ENCODE data around the gene NFILZ. TPM values are rescaled to one million over a fixed set of nuclear protein-coding genes. Genes with fewer than 3 reads are reported as not detected.

Gene NFILZ
- total and polyA plus RNA-seq, 5 donors, result not detected

DNA sequence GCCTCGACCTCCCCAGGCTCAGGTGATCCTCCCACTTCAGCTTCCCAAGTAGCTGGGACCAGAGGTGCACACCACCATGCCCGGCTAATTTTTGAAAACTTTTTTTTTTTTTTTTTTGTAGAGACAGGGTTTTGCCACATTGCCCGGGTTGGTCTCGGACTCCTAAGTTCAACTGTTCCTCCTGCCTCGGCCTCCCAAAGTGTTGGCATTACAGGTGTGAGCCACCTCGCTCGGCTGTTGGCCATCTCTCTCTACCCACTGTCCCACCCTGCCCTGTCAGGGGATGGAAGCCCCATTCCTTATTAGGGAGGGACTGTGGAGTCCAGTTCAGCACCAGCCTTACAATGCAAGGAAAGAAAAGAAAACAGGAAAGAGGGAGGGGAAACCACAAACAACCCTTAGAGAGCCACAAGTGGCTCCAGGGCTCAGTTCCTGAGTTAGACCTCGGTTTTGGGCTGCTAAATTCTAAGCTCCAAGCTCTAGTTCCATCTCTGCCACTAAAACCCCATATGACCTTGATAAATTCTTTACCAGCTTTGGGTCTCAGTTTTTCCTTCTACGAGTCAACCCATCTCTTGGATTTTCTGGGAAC, 36.5 kb downstream of the NFILZ start:
- DNase-seq (no peak), ATAC-seq (no peak)
- Histone ChIP-seq H3K9me3 (ENCODE audit: control insufficient read depth, low read length) (no peaks in the 10 kb centered on the region), H3K27me3 (ENCODE audit: control insufficient read depth, insufficient read depth) (no peaks in the 10 kb centered on the region), H3K4me1 (ENCODE audit: control insufficient read depth, insufficient read depth, low read length) (no peaks in the 10 kb centered on the region), H3K27ac (ENCODE audit: low read length) (no peak overlapping the region), H3K4me3 (ENCODE audit: low read length) (no peak overlapping the region)
- WGBS, result 76% methylated on average over 9 of the region's 9 CpGs
- intact Hi-C loops (cut with DNase I), result no loop called here

- WGBS, result 78% methylated on average over 6 of the region's 6 CpGs
- Histone ChIP-seq H3K4me3 (ENCODE audit: low read length) (no peak overlapping the region), H3K27ac (ENCODE audit: low read length) (no peak overlapping the region), H3K9me3 (ENCODE audit: control insufficient read depth, low read length) (no peaks in the 10 kb centered on the region), H3K27me3 (ENCODE audit: control insufficient read depth, insufficient read depth) (no peaks in the 10 kb centered on the region), H3K4me1 (ENCODE audit: control insufficient read depth, insufficient read depth, low read length) (no peaks in the 10 kb centered on the region)
- no peak for DNase-seq
- intact Hi-C loops (cut with DNase I), result no loop called here
- no peak for ATAC-seq
Observed at GRCh38 chr19:8673276-8673891, 43.0 kb downstream of the NFILZ start.

DNA sequence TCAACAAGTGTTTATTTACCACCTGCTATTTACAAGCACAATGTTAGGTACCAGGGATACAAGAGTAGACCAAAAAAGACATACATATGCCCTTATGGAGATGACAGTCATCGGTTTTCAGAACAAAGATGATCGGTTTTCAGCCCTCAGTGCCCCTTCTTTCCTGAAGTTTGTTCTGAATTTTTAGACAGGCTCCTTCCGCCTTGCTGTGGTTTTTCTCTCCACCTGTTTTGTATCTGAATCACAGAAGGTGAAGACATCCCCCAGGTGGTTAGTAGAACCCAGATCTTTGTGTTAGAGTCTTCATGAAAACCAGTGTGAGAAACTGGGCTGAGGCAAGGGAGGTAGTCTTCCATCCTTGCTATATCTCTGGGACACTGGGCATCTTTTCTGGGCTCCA, 44.6 kb downstream of the NFILZ start:
- no peak for ATAC-seq
- DNase-seq, result no peak
- WGBS, result 81% methylated on average over 3 of the region's 3 CpGs

GRCh38 chr19:8678244-8678807, 47.9 kb downstream of the NFILZ start:
- Histone ChIP-seq H3K4me3 (ENCODE audit: low read length) (no peak overlapping the region), H3K27ac (ENCODE audit: low read length) (no peak overlapping the region), H3K4me1 (ENCODE audit: control insufficient read depth, insufficient read depth, low read length) (no peaks in the 10 kb centered on the region), H3K9me3 (ENCODE audit: control insufficient read depth, low read length) (no peaks in the 10 kb centered on the region), H3K27me3 (ENCODE audit: control insufficient read depth, insufficient read depth) (no peaks in the 10 kb centered on the region)
- intact Hi-C loops (cut with DNase I), result no loop called here
- no peak for DNase-seq
- ATAC-seq, result no peak

More for the DNA sequence above, 44.6 kb downstream of the NFILZ start:
- intact Hi-C loops (cut with DNase I), result no loop called here
- no peaks in the 10 kb centered on the region for H3K4me1 ChIP-seq (ENCODE audit: control insufficient read depth, insufficient read depth, low read length)
- no peak overlapping the region for H3K4me3 ChIP-seq (ENCODE audit: low read length)
- no peaks in the 10 kb centered on the region for H3K9me3 ChIP-seq (ENCODE audit: control insufficient read depth, low read length)
- H3K27me3 ChIP-seq (ENCODE audit: control insufficient read depth, insufficient read depth), result no peaks in the 10 kb centered on the region
- no peak overlapping the region for H3K27ac ChIP-seq (ENCODE audit: low read length)

Other genes with a start within 250 kb of the NFILZ start
- 100 to 1,000 TPM; 145 to 201 (median 158) TPM for gene RAB11B, start 240.3 kb upstream of the NFILZ start, total RNA-seq
- gene RAB11B, start 240.3 kb upstream of the NFILZ start, polyA plus RNA-seq, result 157 TPM
- gene MARCHF2, start 217.3 kb upstream of the NFILZ start, total RNA-seq, result 100 to 1,000 TPM in 3 of 4 donors, 10 to 100 TPM in 1; 94.2 to 106 (median 104) TPM
- gene MARCHF2, start 217.3 kb upstream of the NFILZ start, polyA plus RNA-seq, result 107 TPM
- 100 to 1,000 TPM; 106 to 128 (median 120) TPM for gene HNRNPM, start 185.7 kb upstream of the NFILZ start, total RNA-seq
- gene HNRNPM, start 185.7 kb upstream of the NFILZ start, polyA plus RNA-seq, result 67.9 TPM
- gene PRAM1, start 128.0 kb upstream of the NFILZ start, total RNA-seq, result 1 to 10 TPM in 2 of 4 donors, under 1 TPM in 2; 0.31 to 3.1 (median 0.99) TPM
- 0.61 TPM for gene PRAM1, start 128.0 kb upstream of the NFILZ start, polyA plus RNA-seq
- gene ZNF414, start 116.5 kb upstream of the NFILZ start, total RNA-seq, result 10 to 100 TPM; 13.4 to 16.4 (median 16.1) TPM
- gene ZNF414, start 116.5 kb upstream of the NFILZ start, polyA plus RNA-seq, result 19.3 TPM
- 10 to 100 TPM; 11.3 to 23.2 (median 15.3) TPM for gene MYO1F, start 53.2 kb upstream of the NFILZ start, total RNA-seq
- gene MYO1F, start 53.2 kb upstream of the NFILZ start, polyA plus RNA-seq, result 9.3 TPM
- 10 to 100 TPM; 16.1 to 29.3 (median 22.0) TPM for gene ADAMTS10, start 19.9 kb upstream of the NFILZ start, total RNA-seq
- gene ADAMTS10, start 19.9 kb upstream of the NFILZ start, polyA plus RNA-seq, result 18.1 TPM
- gene ACTL9, start 68.2 kb downstream of the NFILZ start, total RNA-seq, result not detected
- gene ACTL9, start 68.2 kb downstream of the NFILZ start, polyA plus RNA-seq, result not detected
- gene OR2Z1, start 91.0 kb downstream of the NFILZ start, total RNA-seq, result not detected
- not detected for gene OR2Z1, start 91.0 kb downstream of the NFILZ start, polyA plus RNA-seq
- gene ZNF558, start 201.7 kb downstream of the NFILZ start, total RNA-seq, result 10 to 100 TPM; 13.6 to 15.1 (median 14.6) TPM
- gene ZNF558, start 201.7 kb downstream of the NFILZ start, polyA plus RNA-seq, result 7.2 TPM
- not detected for gene MBD3L1, start 201.7 kb downstream of the NFILZ start, total RNA-seq
- gene MBD3L1, start 201.7 kb downstream of the NFILZ start, polyA plus RNA-seq, result not detected